Mucosa of rectum (tissue), 2 donors: ENCODE data around the gene ARGLU1.

ENCODE experiments used
- H3K27ac ChIP-seq, 2 donors: one replicate each; pipeline ENCODE4 v1.7.0; 2013; ENCODE audit warnings: inconsistent platforms in 2 of 2, low read depth in 2 of 2, low read length in 2 of 2
- H3K27me3 ChIP-seq, 2 donors: one replicate each; pipeline ENCODE4 v1.7.0; 2013; ENCODE audit warnings: low read length in 2 of 2; ENCODE audit not compliant: control insufficient read depth in 2 of 2, insufficient read depth in 2 of 2
- H3K36me3 ChIP-seq, 2 donors: one replicate each; pipeline ENCODE4 v1.7.0; 2013; ENCODE audit warnings: low read length in 2 of 2; ENCODE audit not compliant: control insufficient read depth in 2 of 2, insufficient read depth in 2 of 2
- H3K4me1 ChIP-seq, 2 donors: one replicate each; pipeline ENCODE4 v1.7.0; 2013; ENCODE audit warnings: low read length in 2 of 2, mild to moderate bottlenecking in 1 of 2; ENCODE audit not compliant: control insufficient read depth in 2 of 2, insufficient read depth in 2 of 2
- H3K4me3 ChIP-seq, 2 donors: one replicate each; pipeline ENCODE4 v1.7.0; 2013; ENCODE audit warnings: low read length in 2 of 2
- H3K9ac ChIP-seq, 2 donors: one replicate each; pipeline ENCODE4 v1.7.0; 2013; ENCODE audit warnings: low read length in 2 of 2, low read depth in 1 of 2, mild to moderate bottlenecking in 1 of 2
- H3K9me3 ChIP-seq, 2 donors: one replicate each; pipeline ENCODE4 v1.7.0; 2013; ENCODE audit warnings: low read length in 2 of 2; ENCODE audit not compliant: control insufficient read depth in 2 of 2
- donor health status: healthy.
- donor health status: Normal muscosa, but diverticular disease.

Gene ARGLU1

GRCh38 chr13:106567474-106568298 lies at the start of gene ARGLU1:
ARGLU1 (minus strand) TSS chr13:106568137; CDS start chr13:106567919, 218 bp downstream.
- peaks cover 12 to 32% of the 10 kb centered on the region in 2 donors for H3K4me1 ChIP-seq

GRCh38 chr13:106617561-106617960 lies 49.6 kb upstream of the ARGLU1 start:
- Histone ChIP-seq H3K27ac (no peak overlapping the region), H3K4me3 (no peak overlapping the region), H3K9me3 (no peaks in the 10 kb centered on the region), H3K4me1 (peaks cover 0 to 3% of the 10 kb centered on the region in 2 donors), H3K36me3 (no peaks in the 10 kb centered on the region), H3K27me3 (peaks cover 0 to 2% of the 10 kb centered on the region in 2 donors), H3K9ac (no peak overlapping the region)

More at GRCh38 chr13:106567474-106568298, at the start of gene ARGLU1:
- Histone ChIP-seq H3K27ac (peak within 1 kb of the TSS; percentile 97 to 100), H3K9me3 (no peaks in the 10 kb centered on the region), H3K9ac (peak within 1 kb of the TSS; percentile 86 to 99), H3K36me3 (no peaks in the 10 kb centered on the region), H3K4me3 (peak within 1 kb of the TSS; percentile 95 to 96), H3K27me3 (no peaks in the 10 kb centered on the region)

- peaks cover 0 to 3% of the 10 kb centered on the region in 2 donors for H3K4me1 ChIP-seq
- no peak overlapping the region for H3K4me3 ChIP-seq
- no peaks in the 10 kb centered on the region for H3K36me3 ChIP-seq
- H3K9me3 ChIP-seq, result no peaks in the 10 kb centered on the region
- H3K27ac ChIP-seq, result no peak overlapping the region
- no peaks in the 10 kb centered on the region for H3K27me3 ChIP-seq
- no peak overlapping the region for H3K9ac ChIP-seq
Measured at GRCh38 chr13:106616729-106617128, 48.8 kb upstream of the ARGLU1 start.

- Histone ChIP-seq H3K27ac (no peak overlapping the region), H3K4me1 (peaks cover 0 to 3% of the 10 kb centered on the region in 2 donors), H3K27me3 (no peaks in the 10 kb centered on the region), H3K9me3 (no peaks in the 10 kb centered on the region), H3K36me3 (no peaks in the 10 kb centered on the region), H3K9ac (no peak overlapping the region), H3K4me3 (no peak overlapping the region)
Measured at GRCh38 chr13:106614874-106615273, 46.9 kb upstream of the ARGLU1 start.

GRCh38 chr13:106612688-106613087 lies 44.8 kb upstream of the ARGLU1 start:
- Histone ChIP-seq H3K27ac (no peak overlapping the region), H3K9ac (no peak overlapping the region), H3K36me3 (no peaks in the 10 kb centered on the region), H3K4me1 (no peaks in the 10 kb centered on the region), H3K4me3 (no peak overlapping the region), H3K27me3 (no peaks in the 10 kb centered on the region), H3K9me3 (no peaks in the 10 kb centered on the region)

GRCh38 chr13:106610486-106610885 lies 42.5 kb upstream of the ARGLU1 start:
- Histone ChIP-seq H3K9ac (no peak overlapping the region), H3K9me3 (no peaks in the 10 kb centered on the region), H3K36me3 (no peaks in the 10 kb centered on the region), H3K27me3 (no peaks in the 10 kb centered on the region), H3K4me1 (no peaks in the 10 kb centered on the region), H3K27ac (no peak overlapping the region), H3K4me3 (no peak overlapping the region)

GRCh38 chr13:106609116-106609515 lies 41.2 kb upstream of the ARGLU1 start:
- Histone ChIP-seq H3K9ac (no peak overlapping the region), H3K36me3 (no peaks in the 10 kb centered on the region), H3K9me3 (no peaks in the 10 kb centered on the region), H3K27ac (no peak overlapping the region), H3K4me1 (no peaks in the 10 kb centered on the region), H3K4me3 (no peak overlapping the region), H3K27me3 (no peaks in the 10 kb centered on the region)

- Histone ChIP-seq H3K9ac (no peak overlapping the region), H3K4me3 (no peak overlapping the region), H3K27me3 (no peaks in the 10 kb centered on the region), H3K27ac (peak overlapping the region; percentile 6 to 57), H3K36me3 (no peaks in the 10 kb centered on the region), H3K9me3 (no peaks in the 10 kb centered on the region), H3K4me1 (peaks cover 0 to 13% of the 10 kb centered on the region in 2 donors)
Measured at GRCh38 chr13:106603546-106603945, 35.6 kb upstream of the ARGLU1 start.

- Histone ChIP-seq H3K27ac (peak overlapping the region in 1 of 2 donors; percentile 32), H3K4me1 (peaks cover 0 to 13% of the 10 kb centered on the region in 2 donors), H3K36me3 (no peaks in the 10 kb centered on the region), H3K9ac (no peak overlapping the region), H3K27me3 (no peaks in the 10 kb centered on the region), H3K9me3 (no peaks in the 10 kb centered on the region), H3K4me3 (no peak overlapping the region)
Measured at GRCh38 chr13:106602178-106602577, 34.2 kb upstream of the ARGLU1 start.

- H3K27me3 ChIP-seq, result no peaks in the 10 kb centered on the region
Measured at GRCh38 chr13:106601489-106601888, 33.6 kb upstream of the ARGLU1 start.

More at GRCh38 chr13:106601489-106601888, 33.6 kb upstream of the ARGLU1 start:
- H3K9ac ChIP-seq, result no peak overlapping the region
- H3K9me3 ChIP-seq, result no peaks in the 10 kb centered on the region
- H3K4me1 ChIP-seq, result peaks cover 0 to 13% of the 10 kb centered on the region in 2 donors
- no peak overlapping the region for H3K27ac ChIP-seq
- no peaks in the 10 kb centered on the region for H3K36me3 ChIP-seq
- no peak overlapping the region for H3K4me3 ChIP-seq
